ENCODE data around the gene GAS2.
"Not testable (repeated sequence)": the region's sequence is repeated elsewhere in the genome, so short reads cannot be mapped to it uniquely, and the experiment has no call there.

The GAS2 gene

DNA sequence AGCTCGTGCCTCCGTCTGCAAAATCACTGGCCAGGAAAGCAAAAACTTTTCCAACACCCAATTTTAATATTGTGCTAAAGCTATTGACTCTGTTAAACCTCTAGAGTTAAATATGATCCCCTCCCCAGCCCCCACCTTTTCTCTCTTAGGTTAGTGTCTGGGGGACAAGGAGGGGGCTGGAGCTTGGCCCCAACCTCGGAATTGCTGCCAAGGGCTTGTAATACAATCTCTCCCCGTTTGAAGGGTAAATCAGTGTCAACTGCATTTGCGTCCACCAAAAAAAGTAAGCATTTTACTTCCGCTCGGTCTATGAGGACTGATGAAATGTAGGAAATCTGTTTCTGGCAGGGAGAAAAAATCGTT is at the start of gene GAS2:
Gene GAS2, plus strand, starts transcription at position 287 of the 363 bp plus-strand sequence. CDS start 8,259 bp downstream, outside the sequence.
- no peak for DNase-seq

DNA sequence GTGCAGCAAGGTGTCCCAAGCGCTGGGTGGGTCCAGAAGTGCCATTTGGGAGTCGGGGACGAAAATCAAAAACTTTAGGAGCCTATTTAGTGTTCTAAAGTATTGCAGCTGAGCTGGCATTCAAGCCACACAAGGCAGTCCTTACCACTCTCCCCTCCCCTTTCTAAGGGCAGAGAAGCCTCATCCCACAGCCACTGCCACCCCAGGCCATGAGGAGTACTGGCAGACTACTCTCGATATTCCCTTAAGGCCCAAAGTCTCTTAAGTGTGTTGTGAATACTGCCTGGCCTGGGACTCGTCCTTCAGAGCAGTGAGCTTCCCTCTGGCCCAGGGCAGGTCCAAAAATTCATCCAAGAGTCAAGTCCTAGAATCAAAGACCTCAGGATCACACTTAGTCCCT is 48.5 kb upstream of the GAS2 start:
- DNase-seq: no peak

DNA sequence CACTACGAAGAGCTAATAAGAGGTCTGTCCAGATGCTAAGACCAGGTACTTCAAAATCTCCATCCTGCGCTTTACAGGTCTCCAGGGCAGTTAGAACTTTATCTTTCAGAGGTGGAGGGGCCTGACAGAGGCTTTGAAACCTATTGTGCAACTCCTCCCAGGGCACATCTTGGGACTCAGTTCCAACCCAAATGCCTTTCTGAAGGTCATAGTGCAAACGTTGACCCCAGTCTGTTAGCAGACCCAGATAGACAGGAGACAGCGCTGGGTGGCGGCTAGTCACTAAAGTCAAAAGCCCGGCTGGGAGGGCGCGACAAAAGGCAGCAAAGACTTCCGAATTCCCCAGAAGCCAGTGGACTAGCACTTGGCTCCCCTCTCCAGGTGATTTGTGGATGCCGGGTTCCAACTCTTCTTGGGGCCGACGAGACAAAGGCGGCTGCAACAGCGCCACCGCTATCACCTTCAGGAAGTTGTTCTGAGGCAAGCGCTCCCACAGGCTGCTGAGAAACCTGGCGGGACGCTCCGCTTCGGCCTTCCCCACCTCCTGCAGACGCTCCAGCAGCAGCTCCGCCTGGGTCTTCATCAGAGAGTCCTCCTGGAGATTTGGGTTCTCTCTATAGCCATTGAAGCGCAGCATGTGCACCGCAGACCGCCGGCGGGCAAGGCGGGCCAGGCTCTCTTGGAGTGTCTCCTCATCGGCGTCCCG is 41.5 kb upstream of the GAS2 start:
- DNase-seq: peak; percentile 69

DNA sequence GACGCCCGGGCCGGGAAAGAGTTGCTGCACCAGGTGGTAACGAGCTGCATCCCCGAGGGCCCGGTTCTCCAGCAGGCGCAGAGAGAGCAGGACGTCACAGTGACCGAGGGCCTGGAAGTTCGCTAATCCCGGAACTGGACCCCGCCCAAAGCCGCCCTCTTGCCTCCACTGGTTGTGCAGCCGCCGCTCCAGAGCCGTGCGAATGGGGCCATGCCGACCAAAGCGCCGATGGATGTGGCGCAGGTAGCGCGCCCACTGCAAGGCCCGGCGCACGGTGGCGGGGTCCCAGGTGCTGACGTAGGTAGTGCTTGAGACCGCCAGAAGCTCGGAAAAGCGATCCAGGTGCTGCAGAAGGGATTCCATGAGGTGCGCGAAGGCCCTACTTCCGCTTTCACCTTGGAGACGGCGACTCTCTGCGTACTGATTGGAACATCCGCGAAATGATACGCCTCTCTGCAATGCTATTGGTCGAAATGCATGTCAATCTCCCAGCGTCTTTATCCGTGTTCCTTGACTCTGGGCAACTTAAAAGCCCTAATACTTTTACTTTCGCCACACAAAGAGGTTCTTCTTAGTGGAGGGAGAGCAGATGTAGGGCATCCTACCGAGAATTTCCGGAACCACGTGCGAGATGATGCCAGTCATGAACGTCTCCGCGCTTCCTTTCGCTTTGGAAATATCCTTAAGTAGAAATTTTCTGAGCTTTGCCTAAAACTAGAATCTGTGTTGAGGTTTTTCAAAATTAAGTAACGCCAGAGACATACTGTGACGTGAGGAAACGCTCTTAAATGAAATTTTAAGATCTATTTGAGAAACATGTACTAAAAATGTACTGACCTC is 40.7 kb upstream of the GAS2 start, which contains the start of gene FANCF:
Gene FANCF, minus strand, starts transcription at position 376 of the 840 bp plus-strand sequence. Its CDS starts 13 bp downstream, at position 363.
- DNase-seq: peak; percentile 97

DNA sequence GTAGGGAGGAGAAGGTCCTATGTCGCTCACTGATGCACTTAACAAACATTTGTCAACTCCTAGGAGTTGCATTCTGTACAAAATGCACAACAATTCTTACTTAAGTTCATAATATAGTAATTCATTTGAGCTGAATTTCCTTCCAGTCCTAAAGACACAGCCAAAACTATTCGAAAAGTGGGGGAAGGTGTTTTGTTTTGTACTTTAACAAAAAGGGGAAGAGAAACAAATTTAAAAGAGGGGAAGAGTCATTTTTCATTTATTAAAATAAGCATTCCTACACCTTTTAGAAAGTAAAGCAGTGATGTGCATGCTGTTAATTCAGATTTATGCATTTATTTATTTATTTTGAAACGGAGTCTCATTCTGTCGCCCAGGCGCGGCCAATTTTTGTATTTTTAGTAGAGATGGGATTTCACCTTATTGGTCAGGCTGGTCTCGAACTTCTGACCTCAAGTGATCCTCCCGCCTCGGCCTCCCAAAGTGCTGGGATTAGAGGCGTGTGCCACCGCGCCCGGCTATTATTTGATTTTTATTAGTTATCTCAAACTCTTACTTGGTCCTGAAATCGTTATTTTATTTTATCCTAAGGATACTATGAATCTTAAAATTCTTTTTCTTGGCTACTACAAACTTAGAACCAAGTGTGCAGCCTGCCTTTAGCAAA is 39.7 kb upstream of the GAS2 start:
- DNase-seq: no peak

DNA sequence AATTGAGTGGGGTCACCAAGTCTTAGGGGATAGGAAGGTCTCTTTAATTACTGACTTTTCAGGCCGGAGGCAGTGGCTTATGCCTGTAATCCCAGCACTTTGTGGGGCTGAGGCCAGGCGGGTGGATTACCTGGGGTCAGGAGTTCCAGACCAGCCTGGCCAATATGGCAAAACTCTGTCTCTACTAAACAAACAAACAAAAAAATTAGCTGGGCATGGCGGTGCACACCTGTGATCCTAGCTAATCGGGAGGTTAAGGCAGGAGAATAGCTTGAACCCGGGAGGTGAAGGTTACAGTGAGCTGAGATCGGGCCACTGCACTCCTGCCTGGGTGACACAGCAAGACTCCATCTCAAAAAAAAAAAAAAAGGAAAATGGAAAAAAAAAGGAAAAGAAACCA is 39.0 kb upstream of the GAS2 start:
- no peak for DNase-seq

DNA sequence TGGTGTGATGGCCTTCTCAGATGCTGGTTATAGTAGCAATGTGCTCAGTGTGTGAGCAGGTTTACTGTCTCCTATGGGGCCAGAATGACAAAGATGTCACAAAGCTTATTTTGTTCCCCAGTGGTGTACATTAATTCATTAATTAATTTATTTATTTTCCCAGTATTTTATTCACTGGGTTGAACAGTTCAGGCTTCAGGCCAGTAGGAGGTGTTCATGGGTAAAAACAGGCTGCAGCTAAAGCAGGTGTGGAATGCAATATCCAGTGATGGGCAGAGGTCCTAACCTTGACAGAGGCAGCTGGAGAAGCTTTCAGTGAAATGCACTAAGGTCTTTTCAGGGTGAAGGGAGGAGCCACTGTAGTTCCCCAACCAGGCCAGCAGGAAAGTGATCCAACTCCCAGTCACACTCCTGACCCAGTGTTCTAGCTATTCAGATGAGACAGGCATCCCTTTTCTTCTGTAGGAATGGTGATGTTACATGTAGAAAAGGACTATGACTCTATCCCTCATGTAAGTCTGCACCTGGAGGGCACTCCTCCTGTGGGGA is 33.0 kb upstream of the GAS2 start:
- DNase-seq: no peak

DNA sequence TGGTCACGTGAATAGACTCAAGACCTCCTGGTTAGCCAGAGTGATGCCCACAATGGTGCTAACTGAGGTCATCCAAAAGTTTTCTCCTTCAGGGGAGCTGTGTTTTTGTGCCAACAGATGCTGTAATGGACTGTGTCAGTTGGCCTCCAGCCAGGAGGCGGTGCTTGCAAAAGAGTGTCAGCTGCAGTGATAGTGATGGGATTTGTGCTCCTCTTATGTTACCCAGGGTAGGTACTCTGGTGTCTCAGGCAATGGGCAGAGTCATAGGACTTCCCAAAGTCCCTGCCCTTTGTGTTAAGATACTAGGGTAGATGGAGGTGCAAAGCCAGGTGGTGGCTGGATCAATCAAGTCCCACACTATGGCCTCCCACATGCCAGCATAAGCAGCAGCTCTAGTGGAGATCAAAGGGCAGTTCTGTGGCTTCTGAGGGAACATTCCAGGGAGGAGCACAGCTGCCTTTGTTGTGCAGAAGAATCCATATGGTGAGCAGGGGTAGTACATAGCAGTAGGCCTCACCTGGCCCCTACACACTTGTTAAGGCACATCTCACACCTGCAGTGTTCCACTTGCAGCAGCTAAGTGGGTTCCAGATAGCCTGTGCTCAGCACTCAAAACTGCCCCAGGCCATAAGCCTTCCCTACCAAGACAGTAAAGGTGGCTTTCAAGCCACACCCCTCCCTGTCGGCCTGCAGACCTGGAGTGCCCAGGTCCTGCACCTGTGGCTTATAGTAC is 31.3 kb upstream of the GAS2 start:
- DNase-seq: no peak

DNA sequence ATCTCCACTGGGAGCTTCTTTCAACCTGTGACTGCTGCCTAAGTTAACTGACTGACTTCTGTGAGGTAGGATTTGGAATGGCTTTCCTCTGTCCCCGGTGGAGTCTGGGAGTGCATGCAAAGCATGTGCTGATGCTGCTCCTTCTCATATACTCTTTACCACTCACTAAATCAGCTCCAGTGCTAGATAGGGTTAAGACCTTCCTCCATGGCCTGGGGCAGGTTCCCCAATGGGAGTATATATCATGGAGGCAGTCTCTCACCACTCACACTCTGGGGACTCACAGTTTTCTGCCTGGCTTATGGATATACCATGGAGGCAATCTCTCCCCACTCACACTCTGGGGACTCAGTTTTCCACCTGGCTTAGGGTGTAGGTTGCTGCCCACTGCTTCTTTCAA is 30.7 kb upstream of the GAS2 start:
- no peak for DNase-seq

DNA sequence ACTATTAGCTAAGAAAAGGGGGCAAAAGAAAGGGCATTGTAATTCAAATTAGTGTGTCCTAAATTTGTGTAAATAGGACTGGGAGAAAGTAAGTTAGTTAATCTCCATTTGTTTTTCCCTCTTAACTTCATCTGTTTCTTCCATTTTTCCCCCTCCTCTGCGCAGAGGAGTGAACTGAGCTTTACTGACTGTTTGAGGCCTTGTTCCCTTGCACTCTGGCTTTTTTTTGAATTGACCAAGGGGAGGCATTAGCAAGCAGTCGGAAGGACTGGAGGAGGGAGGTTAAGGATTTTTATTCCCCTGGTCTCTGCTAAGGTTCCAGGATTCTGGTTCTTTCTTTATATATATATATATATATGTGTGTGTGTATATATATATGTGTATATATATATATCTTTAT is 25.5 kb upstream of the GAS2 start:
- DNase-seq: no peak

DNA sequence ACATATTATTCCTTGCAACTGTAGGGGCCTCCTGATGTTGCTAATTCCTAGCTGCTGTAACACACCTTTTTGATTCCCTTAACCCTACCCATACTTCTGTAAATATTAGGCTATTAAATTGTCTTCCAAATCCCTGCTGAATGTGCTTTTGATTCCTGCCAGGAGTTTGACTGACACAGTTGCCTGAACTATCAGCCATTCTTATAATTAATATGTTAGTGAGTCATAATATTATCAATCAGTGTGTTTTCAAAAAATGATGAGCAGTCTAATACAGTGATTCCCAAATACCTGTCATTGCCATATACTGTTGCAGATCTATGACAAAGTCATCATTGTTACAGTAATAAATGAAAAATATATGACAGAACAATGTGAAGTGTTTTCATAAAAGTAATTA is 24.9 kb upstream of the GAS2 start:
- no peak for DNase-seq

DNA sequence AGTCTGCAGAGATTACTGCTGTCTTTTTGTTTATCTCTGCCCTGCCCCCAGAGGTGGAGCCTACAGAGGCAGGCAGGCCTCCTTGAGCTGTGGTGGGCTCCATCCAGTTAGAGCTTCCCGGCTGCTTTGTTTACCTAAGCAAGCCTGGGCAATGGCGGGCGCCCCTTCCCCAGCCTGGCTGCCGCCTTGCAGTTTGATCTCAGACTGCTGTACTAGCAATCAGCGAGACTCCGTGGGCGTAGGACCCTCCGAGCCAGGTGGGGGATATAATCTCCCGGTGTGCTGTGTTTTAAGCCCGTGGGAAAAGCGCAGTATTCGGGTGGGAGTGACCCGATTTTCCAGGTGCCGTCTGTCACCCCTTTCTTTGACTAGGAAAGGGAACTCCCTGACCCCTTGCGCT is 14.1 kb upstream of the GAS2 start:
- not testable (repeated sequence) for DNase-seq

DNA sequence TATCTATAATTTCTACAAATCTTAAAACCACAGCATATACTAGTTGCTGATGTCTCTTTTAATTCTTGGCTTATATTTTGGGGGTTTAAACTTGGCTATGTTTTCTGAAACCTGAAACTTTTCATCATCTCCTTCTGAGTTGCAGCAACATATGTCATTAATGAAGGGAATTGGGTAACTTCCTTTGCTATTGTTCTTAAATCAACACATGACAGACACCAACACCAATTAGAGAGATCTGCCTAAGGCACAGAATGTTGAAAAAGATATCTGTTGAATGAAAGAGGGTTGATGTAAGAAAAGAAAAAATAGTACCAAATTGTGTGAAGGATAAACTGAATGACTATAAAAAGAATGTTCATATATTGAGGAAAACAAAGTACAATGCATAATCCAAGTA is 10.3 kb upstream of the GAS2 start:
- no peak for DNase-seq

DNA sequence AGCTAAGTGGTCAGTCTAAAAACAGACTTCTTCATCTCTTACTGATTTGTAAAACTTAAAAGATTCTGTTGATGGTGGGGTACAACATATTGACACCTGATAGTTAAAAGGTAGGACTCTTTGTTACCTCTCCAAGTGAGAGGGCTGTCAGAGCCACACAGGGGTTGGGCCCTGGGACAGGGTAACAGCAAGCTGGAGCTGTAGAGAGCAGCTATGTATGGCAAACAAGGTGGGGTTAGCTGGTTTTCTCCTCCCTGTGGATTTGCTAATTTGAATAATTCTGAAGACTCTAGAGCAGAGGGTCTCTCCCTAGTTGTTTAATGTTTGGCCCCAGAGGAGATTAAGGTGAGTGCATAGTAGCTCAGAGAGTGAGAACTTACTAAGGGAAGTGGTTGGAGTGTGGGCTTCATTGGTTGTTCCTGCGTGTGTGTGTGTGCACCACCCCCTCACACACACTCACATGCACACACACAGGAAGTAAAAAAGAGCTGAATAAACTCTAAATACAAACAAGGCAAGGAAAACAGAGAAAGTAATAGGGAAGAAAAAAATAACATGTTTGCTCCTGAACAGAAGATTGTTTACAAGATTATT is 9.2 kb upstream of the GAS2 start:
- DNase-seq: no peak

DNA sequence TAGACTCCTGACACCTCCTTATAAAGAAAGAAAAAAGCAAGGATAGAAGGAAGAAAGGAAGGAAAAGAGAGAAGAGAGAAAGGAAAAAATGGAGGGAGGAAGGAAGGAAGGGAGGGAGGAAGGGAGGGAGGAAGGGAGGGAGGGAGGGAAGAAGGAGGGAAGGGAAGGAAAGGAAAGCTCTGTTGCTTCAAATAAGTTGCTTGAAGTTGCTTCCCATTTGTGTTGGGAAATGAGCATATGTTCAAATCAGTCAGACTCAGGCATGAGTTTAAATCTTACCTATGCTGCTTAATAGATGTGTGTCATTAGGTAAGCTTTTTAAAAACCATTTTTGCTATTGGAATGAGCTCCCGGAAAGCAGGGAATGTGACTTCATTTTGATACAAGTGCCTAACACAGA is 6.6 kb upstream of the GAS2 start:
- no peak for DNase-seq

DNA sequence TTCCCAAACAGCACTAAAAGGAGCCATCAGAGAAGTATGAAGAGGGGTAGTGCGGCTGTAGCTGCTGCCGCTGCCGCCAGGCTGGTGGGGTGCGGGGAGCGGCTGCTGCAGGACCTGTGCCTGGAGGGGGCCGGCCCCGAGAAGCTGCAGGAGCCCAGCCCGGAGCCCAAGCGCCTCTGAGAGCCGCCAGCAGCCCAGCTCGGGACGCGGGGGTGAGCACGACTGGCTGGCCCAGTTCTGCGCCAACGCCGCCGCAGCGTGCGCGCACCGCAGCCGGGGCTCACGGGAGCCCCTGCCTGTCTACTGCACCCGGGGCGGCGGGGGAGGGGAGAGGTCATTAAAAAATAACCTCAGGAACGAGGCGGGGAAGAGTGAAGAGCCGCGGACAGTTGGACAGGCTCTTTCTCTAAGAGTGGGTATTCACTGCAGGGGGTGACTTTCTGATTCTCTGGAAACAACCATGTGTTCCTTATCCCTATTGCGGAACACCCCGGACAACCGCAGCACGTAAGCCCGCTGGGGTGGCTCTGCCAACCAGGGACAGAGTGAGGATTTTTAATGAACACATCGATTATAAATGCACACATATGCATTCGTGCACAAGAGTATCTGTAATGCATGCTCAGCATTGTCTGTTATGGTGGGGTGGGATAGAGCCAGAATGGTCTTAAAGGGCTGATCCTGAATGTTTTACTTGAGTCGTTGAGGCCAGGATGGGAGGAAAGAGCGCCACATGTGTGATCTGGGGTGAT is 453 bp downstream of the GAS2 start:
- DNase-seq: peak; percentile 3

DNA sequence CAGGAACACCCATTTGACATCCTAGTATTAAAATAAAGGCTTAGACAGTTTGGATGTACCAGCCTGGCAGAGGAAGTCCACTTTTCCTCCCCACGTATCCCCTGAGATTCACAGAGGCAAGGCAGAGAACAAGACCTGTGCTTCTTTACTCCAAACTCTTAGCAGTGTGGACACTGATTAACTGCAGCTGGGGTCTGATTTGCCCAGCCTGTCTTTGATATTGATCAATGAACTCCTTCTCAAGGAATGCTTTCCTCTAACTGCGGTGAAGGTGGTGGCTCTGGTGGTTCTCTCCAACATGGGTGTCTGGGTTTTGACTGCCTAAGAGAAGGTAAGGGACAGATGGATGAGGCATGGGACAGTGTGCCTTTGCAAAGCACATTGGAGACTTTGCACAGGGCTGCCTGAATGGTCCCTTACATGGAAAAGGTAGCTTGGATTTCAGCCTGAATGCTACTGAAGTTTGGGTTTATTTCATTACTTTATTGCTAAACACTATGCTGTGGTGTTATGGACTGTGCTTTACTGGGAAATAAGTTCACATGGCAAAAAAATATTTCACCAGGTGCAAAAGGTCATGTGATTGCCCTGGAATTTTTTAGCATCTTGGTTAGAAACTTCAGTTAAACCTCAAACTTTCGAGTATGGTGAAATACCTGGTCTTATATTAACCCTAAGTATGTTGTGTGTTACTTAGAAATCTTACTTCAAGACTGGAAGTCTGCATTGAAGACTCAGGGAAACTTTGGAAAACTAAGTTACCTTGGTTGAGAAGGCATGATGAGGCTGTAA is 1.8 kb downstream of the GAS2 start:
- DNase-seq: no peak

DNA sequence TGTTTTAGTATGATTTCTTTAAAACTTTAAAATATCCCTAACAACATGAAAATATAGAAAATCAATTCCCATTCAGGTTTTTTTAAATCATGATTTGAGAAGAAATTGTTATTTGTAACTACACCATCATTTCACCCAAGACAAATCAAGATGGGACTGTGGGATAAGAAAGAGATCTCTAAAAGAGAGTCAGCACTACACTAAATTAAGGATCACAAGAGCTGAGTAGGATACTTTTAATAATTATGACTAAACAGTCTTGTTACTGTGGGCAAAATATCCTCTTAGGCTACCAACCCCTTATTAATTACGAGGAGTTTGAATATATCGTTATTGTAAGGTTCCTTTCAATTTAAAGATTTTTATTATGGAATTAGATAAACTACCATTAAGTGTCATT is 3.0 kb downstream of the GAS2 start:
- DNase-seq: no peak

DNA sequence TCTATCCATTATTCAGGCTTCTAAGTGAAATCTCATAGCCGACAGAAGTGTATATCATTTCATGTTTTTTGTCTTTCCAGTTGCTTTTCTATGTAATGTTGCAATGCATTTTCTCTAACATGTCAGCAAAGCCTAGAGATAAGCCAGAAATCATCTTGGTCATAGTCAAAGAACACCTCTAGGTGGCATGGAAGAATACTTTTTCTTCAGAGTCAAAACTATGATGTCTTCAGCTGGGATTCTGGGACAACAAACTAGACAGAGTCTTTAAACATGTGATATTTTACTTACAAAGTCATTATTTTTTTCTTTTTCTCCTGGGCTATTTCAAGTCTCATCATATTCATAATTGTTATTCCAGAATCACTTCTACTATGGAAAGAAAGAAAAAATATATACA is 4.4 kb downstream of the GAS2 start:
- DNase-seq: peak; percentile 3

DNA sequence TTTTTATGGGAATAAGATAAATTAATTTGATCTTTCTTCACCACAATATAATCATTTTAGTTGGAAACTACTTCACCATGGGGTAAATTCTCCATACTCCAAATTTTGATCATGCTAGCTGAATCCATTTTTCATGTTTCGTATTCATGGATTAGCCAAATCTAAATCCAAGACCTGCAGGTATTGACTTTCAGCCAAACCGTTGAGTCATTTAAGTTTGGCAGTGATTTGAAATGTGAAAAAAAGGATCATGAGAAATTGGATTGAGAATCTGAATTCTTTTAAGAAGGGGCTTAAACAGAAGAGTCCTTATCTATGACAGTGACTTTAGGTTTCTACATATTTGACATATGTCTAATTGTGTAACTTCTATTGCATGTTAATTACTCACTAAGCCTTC is 5.3 kb downstream of the GAS2 start:
- no peak for DNase-seq

All from activated CD4-positive, alpha-beta T cell treated with anti-CD3 and anti-CD28 coated beads, Interleukin-2, amount 50 U/mL, for 16 hours (primary cell).